HCT116 (cell line): ENCODE results near the gene TJP1. TPM values are rescaled to one million over a fixed set of nuclear protein-coding genes. Genes with fewer than 3 reads are reported as not detected.

Source experiments
- ATAC-seq: fragments of 200-7000 bp; cut with Tn5 transposase; 2 replicates; pipeline ENCODE4 v1.9.1; 2020; ENCODE audit warnings: mild to moderate bottlenecking, moderate library complexity
- BruUV-seq: library from RNA; stranded (reverse); fragments of 400-500 nt; replicated peaks from 2 replicates; lab custom pipeline; 2021; lab: Mats Ljungman, UMichigan
- CTCF ChIA-PET: fragments of 300-600 bp; sonication (Branson Sonifier 250); formaldehyde crosslinking; loops from one replicate; lab custom pipeline; 2021; ENCODE audit warnings: antibody characterized with exemption; lab: Charles Lee
- POLR2A ChIA-PET: fragments of 300-600, 350-600 bp; sonication (Branson Sonifier 250); formaldehyde crosslinking; loops from one replicate; lab custom pipeline; 2021; ENCODE audit warnings: antibody characterized with exemption; lab: Charles Lee
- RAD21 ChIA-PET, 2 experiments: fragments of 300-600 bp; sonication (Branson Sonifier 250); formaldehyde crosslinking; loops; one replicate each; lab custom pipeline; 2023; ENCODE audit warnings: low total read pairs in 2 of 2; ENCODE audit not compliant: uncharacterized antibody in 2 of 2, unreplicated experiment in 2 of 2, low non-redundant PET in 1 of 2; lab: Charles Lee
- DNase-seq: peaks from one replicate; pipeline ENCODE4 v3.0.0-alpha.2; 2010; ENCODE audit warnings: low read depth, low spot score
- H2AFZ ChIP-seq: fragments of 200-600 bp; shearing (Covaris generic), sonication (generic); 2 replicates; pipeline ENCODE4 v1.6.1; 2017; ENCODE audit warnings: low read depth, mixed run types, mixed read lengths, antibody characterized with exemption, low read length; ENCODE audit not compliant: poor library complexity, severe bottlenecking
- H3K27ac ChIP-seq: 2 replicates; pipeline ENCODE4 v1.5.1; 2012; ENCODE audit warnings: low read depth, low read length
- H3K27me3 ChIP-seq: fragments of 200-600 bp; sonication (generic); 2 replicates; pipeline ENCODE4 v1.6.1; 2016; ENCODE audit warnings: mixed run types, low read length, mixed read lengths; ENCODE audit not compliant: insufficient read depth
- H3K36me3 ChIP-seq, 2 experiments: fragments of 200-500 bp in 1 of 2; fragments of 200-600 bp in 1 of 2; sonication (Bioruptor generic) in 1 of 2; sonication (generic) in 1 of 2; 2 replicates each; pipeline versions ENCODE4 v1.5.1 to v1.6.1; 2014 to 2016; ENCODE audit warnings: low read length in 2 of 2, inconsistent platforms in 1 of 2, mixed read lengths in 1 of 2, mixed run types in 1 of 2; ENCODE audit not compliant: insufficient read depth in 2 of 2, control insufficient read depth in 1 of 2
- H3K4me1 ChIP-seq, 2 experiments: fragments of 200-600 bp in 1 of 2; sonication (generic) in 1 of 2; 2 replicates each; pipeline versions ENCODE4 v1.5.1 to v1.6.1; 2012 to 2017; ENCODE audit warnings: low read length in 2 of 2, inconsistent platforms in 1 of 2, mild to moderate bottlenecking in 1 of 2, mixed read lengths in 1 of 2, mixed run types in 1 of 2, moderate library complexity in 1 of 2; ENCODE audit not compliant: insufficient read depth in 2 of 2, control insufficient read depth in 1 of 2
- H3K4me2 ChIP-seq: fragments of 200-600 bp; sonication (generic); 2 replicates; pipeline ENCODE4 v1.6.1; 2017; ENCODE audit warnings: mixed run types, low read length, mixed read lengths
- H3K4me3 ChIP-seq, 2 experiments: fragments of 200-600 bp in 1 of 2; sonication (generic) in 1 of 2; replicated peaks in 1 of 2; 2 replicates each; pipeline ENCODE4 v1.5.1; 2011 to 2016; ENCODE audit warnings: low read length in 2 of 2, control low read depth in 1 of 2, low read depth in 1 of 2, mild to moderate bottlenecking in 1 of 2, mixed read lengths in 1 of 2, mixed run types in 1 of 2
- H3K79me2 ChIP-seq: fragments of 200-600 bp; sonication (generic); 2 replicates; pipeline ENCODE4 v1.6.1; 2017; ENCODE audit warnings: mild to moderate bottlenecking, mixed run types, low read length, moderate library complexity, mixed read lengths; ENCODE audit not compliant: insufficient read depth
- H3K9ac ChIP-seq: fragments of 200-600 bp; sonication (generic); 2 replicates; pipeline ENCODE4 v1.6.1; 2016; ENCODE audit warnings: low read length, mixed read lengths
- H3K9me2 ChIP-seq: fragments of 200-600 bp; sonication (generic), shearing (Covaris generic); 2 replicates; pipeline ENCODE4 v1.6.1; 2017; ENCODE audit warnings: mixed run types, mild to moderate bottlenecking, moderate library complexity; ENCODE audit not compliant: insufficient read depth
- H3K9me3 ChIP-seq, 2 experiments: fragments of 200-500 bp in 1 of 2; fragments of 200-600 bp in 1 of 2; sonication (Bioruptor generic) in 1 of 2; sonication (generic) in 1 of 2; 2 replicates each; pipeline ENCODE4 v1.6.1; 2014 to 2017; ENCODE audit warnings: low read length in 2 of 2, mixed read lengths in 2 of 2, inconsistent platforms in 1 of 2, low read depth in 1 of 2, mild to moderate bottlenecking in 1 of 2, mixed run types in 1 of 2, moderate library complexity in 1 of 2; ENCODE audit not compliant: control insufficient read depth in 1 of 2, insufficient read depth in 1 of 2
- H4K20me1 ChIP-seq: fragments of 200-600 bp; sonication (generic), shearing (Covaris generic); 2 replicates; pipeline ENCODE4 v1.6.1; 2017; ENCODE audit warnings: mixed run types, mild to moderate bottlenecking, moderate library complexity; ENCODE audit not compliant: insufficient read depth
- CEBPB ChIP-seq: IDR thresholded peaks from 2 replicates; pipeline ENCODE4 v1.6.1; 2012; ENCODE audit warnings: low read depth
- EGR1 ChIP-seq: IDR thresholded peaks from 2 replicates; pipeline ENCODE4 v1.6.1; 2012; ENCODE audit warnings: low read depth
- EZH2 ChIP-seq: fragments of 200-600 bp; sonication (generic); IDR thresholded peaks from 2 replicates; pipeline ENCODE4 v1.6.1; 2017; ENCODE audit warnings: antibody characterized with exemption, mixed run types
- EZH2phosphoT487 ChIP-seq: fragments of 200-600 bp; IDR thresholded peaks from 2 replicates; pipeline ENCODE4 v1.6.1; 2018; ENCODE audit warnings: antibody characterized with exemption, borderline replicate concordance
- FOSL1 ChIP-seq: IDR thresholded peaks from 2 replicates; pipeline ENCODE4 v1.6.1; 2012; ENCODE audit warnings: low read depth
- JUND ChIP-seq: IDR thresholded peaks from 2 replicates; pipeline ENCODE4 v1.6.1; 2012
- POLR2A ChIP-seq: IDR thresholded peaks from 2 replicates; pipeline ENCODE4 v1.7.0; 2011; ENCODE audit warnings: borderline replicate concordance; ENCODE audit not compliant: insufficient read depth, insufficient read length; ENCODE audit errors: extremely low read depth
- POLR2AphosphoS5 ChIP-seq: IDR thresholded peaks from 2 replicates; pipeline ENCODE4 v1.6.1; 2011; ENCODE audit warnings: mild to moderate bottlenecking, low read depth, low read length, moderate library complexity
- RAD21 ChIP-seq: IDR thresholded peaks from 2 replicates; pipeline ENCODE4 v1.6.1; 2012; ENCODE audit warnings: low read depth, mild to moderate bottlenecking
- SIN3A ChIP-seq: IDR thresholded peaks from 2 replicates; pipeline ENCODE4 v1.6.1; 2012; ENCODE audit warnings: low read depth
- SP1 ChIP-seq: IDR thresholded peaks from 2 replicates; pipeline ENCODE4 v1.6.1; 2012; ENCODE audit warnings: low read depth
- SRF ChIP-seq: IDR thresholded peaks from 2 replicates; pipeline ENCODE4 v1.6.1; 2012; ENCODE audit warnings: low read depth
- YY1 ChIP-seq: IDR thresholded peaks from 2 replicates; pipeline ENCODE4 v1.6.1; 2011; ENCODE audit warnings: low read length, low read depth, moderate library complexity, mild to moderate bottlenecking; ENCODE audit not compliant: insufficient replicate concordance; ENCODE audit errors: extremely low read depth
- ZFX ChIP-seq: fragments of 450-650 bp; IDR thresholded peaks from 2 replicates; pipeline ENCODE4 v1.6.1; 2017
- ZNF274 ChIP-seq: fragments of 200-500 bp; sonication (Bioruptor generic); IDR thresholded peaks from 2 replicates; pipeline ENCODE4 v1.6.1; 2014; ENCODE audit warnings: mild to moderate bottlenecking, low read depth, low read length, inconsistent platforms
- intact Hi-C: fragments of 100-400 bp; cut with micrococcal nuclease; formaldehyde crosslinking; loops from 2 replicates; pipeline ENCODE4 v1.10.0; 2022
- total RNA-seq: library from RNA; stranded (reverse); gene quantifications from one replicate; pipeline ENCODE4 v1.2.1, GENCODE V29; 2021; ENCODE audit not compliant: unreplicated experiment
- TF ChIP-seq, protein P1 (sequence below): IDR thresholded peaks from 2 replicates; pipeline ENCODE4 v1.6.1; 2012
- TF ChIP-seq, protein P2 (sequence below): IDR thresholded peaks from 2 replicates; pipeline ENCODE4 v1.6.1; 2012; ENCODE audit warnings: low read depth

Gene TJP1
- total RNA-seq, 1 experiment from 2014 or later = 83.6 TPM

- Histone ChIP-seq H3K4me3 (no peak overlapping the region), H3K9me2 (no peaks in the 10 kb centered on the region), H3K4me1 (peaks cover 7 to 11% of the 10 kb centered on the region in 2 experiments), H3K9ac (no peak overlapping the region), H3K27ac (no peak overlapping the region), H3K79me2 (no peaks in the 10 kb centered on the region), H3K4me2 (no peak overlapping the region), H3K27me3 (no peaks in the 10 kb centered on the region), H4K20me1 (no peaks in the 10 kb centered on the region), H3K36me3 (no peaks in the 10 kb centered on the region), H3K9me3 (no peaks in the 10 kb centered on the region), H2AFZ (no peak overlapping the region)
- ChIA-PET RAD21 (no interaction called here), POLR2A (no interaction called here), CTCF (no interaction called here)
- intact Hi-C loops = no loop called here
- DNase-seq (no peak), ATAC-seq (no peak)
- TF ChIP-seq EZH2 (no peak), SIN3A (no peak), RAD21 (no peak), FOSL1 (no peak), SRF (no peak), POLR2A (no peak), EZH2phosphoT487 (no peak), SP1 (no peak), EGR1 (no peak), CEBPB (no peak), JUND (no peak), ZNF274 (no peak), POLR2AphosphoS5 (no peak), ZFX (no peak), YY1 (no peak)
- TF ChIP-seq, protein P1, sequence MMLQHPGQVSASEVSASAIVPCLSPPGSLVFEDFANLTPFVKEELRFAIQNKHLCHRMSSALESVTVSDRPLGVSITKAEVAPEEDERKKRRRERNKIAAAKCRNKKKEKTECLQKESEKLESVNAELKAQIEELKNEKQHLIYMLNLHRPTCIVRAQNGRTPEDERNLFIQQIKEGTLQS = no peak
- TF ChIP-seq, protein P2, sequence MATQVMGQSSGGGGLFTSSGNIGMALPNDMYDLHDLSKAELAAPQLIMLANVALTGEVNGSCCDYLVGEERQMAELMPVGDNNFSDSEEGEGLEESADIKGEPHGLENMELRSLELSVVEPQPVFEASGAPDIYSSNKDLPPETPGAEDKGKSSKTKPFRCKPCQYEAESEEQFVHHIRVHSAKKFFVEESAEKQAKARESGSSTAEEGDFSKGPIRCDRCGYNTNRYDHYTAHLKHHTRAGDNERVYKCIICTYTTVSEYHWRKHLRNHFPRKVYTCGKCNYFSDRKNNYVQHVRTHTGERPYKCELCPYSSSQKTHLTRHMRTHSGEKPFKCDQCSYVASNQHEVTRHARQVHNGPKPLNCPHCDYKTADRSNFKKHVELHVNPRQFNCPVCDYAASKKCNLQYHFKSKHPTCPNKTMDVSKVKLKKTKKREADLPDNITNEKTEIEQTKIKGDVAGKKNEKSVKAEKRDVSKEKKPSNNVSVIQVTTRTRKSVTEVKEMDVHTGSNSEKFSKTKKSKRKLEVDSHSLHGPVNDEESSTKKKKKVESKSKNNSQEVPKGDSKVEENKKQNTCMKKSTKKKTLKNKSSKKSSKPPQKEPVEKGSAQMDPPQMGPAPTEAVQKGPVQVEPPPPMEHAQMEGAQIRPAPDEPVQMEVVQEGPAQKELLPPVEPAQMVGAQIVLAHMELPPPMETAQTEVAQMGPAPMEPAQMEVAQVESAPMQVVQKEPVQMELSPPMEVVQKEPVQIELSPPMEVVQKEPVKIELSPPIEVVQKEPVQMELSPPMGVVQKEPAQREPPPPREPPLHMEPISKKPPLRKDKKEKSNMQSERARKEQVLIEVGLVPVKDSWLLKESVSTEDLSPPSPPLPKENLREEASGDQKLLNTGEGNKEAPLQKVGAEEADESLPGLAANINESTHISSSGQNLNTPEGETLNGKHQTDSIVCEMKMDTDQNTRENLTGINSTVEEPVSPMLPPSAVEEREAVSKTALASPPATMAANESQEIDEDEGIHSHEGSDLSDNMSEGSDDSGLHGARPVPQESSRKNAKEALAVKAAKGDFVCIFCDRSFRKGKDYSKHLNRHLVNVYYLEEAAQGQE = no peak
- no TSS peak for BruUV-seq
These were observed 4.9 kb upstream of the TJP1 start for GRCh38 chr15:29826908-29827820.
